ENCODE results near the gene CCDC88C. TPM values are rescaled to one million over a fixed set of nuclear protein-coding genes. Genes with fewer than 3 reads are reported as not detected.
A peak's percentile ranks its signal among the peaks of the same experiment; 100 is the strongest.
"Not testable (repeated sequence)": the region's sequence is repeated elsewhere in the genome, so short reads cannot be mapped to it uniquely, and the experiment has no call there.

CCDC88C gene
- total RNA-seq, 1 donor from 2014 or later: 9.4 TPM

DNA sequence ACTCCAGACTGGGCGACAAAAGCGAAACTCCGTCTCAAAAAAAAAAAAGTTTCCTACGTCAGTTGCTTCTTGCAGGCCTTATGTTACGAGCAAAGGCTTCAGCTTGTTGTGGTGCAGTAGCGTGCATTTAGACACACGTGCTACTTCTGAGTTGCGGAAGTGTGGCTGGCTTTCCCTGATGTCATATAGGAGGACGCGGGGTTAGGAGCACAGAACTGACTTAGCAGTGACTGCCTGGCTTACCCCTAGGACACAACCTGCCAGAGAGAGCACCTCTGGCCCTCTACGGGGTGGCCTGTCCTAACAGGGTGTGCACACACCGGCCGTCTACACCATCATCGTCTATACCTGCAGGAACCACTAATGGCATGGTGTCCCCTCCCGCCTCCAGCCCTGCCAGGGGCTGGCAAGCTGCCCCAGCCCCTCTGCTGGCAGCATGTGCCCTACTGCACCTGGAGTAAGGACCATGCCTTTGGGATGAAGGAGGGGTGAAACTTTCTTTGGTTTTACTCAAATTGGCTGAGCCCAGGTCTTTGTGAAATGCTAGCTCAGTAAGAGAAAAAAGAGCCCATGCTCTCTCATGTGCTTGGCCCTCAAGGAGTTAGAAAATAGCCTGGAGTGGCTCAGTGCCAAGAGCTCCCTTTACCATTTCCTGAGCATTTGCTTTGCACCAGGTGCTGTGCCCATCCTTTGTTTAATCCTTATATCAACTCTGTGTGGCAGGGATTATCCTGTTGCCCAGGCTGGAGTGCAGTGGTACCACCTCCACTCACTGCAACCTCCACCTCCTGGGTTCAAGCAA lies 171.4 kb downstream of the CCDC88C start:
- H3K36me3 ChIP-seq (ENCODE audit: control insufficient read depth in 3 of 3, insufficient read depth in 3 of 3, low read length in 3 of 3): no peaks in the 10 kb centered on the region
- H3K9me3 ChIP-seq (ENCODE audit: control insufficient read depth in 3 of 3, low read length in 3 of 3): no peaks in the 10 kb centered on the region
- peaks cover 0 to 16% (median 0%) of the 10 kb centered on the region in 3 donors for H3K27me3 ChIP-seq (ENCODE audit: control insufficient read depth in 3 of 3, insufficient read depth in 3 of 3, low read length in 3 of 3)
- no peak overlapping the region for H3K27ac ChIP-seq (ENCODE audit: low read depth, low read length)
- no peak overlapping the region for H3K9ac ChIP-seq (ENCODE audit: low read depth in 1 of 3, low read length in 3 of 3)
- H3K4me3 ChIP-seq (ENCODE audit: low read length in 3 of 3): no peak overlapping the region
- peaks cover 8 to 16% (median 13%) of the 10 kb centered on the region in 3 donors for H3K4me1 ChIP-seq (ENCODE audit: control insufficient read depth in 3 of 3, insufficient read depth in 3 of 3, low read length in 3 of 3)

DNA sequence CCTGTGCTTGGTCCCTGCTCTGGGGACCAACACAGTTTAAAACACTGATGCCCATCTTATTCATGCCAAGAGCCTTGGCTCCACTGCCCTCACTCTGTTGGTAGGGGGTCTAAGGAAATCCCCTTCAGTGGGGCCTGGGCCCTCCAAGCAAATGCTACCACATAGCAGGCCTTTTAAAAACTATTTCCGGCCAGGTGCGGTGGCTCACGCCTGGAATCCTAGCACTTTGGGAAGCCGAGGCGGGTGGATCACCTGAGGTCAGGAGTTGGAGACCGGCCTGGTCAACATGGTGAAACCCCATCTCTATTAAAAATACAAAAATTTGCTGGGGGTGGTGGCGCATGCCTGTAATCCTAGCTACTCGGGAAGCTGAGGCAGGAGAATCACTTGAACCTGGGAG lies 172.0 kb downstream of the CCDC88C start:
- H3K27ac ChIP-seq (ENCODE audit: low read depth, low read length); H3K9ac ChIP-seq (ENCODE audit: low read depth in 1 of 3, low read length in 3 of 3); H3K4me3 ChIP-seq (ENCODE audit: low read length in 3 of 3); H3K36me3 ChIP-seq (ENCODE audit: control insufficient read depth in 3 of 3, insufficient read depth in 3 of 3, low read length in 3 of 3); H3K9me3 ChIP-seq (ENCODE audit: control insufficient read depth in 3 of 3, low read length in 3 of 3): not testable (repeated sequence)
- peaks cover 0 to 17% (median 0%) of the 10 kb centered on the region in 3 donors for H3K27me3 ChIP-seq (ENCODE audit: control insufficient read depth in 3 of 3, insufficient read depth in 3 of 3, low read length in 3 of 3)
- peaks cover 8 to 16% (median 13%) of the 10 kb centered on the region in 3 donors for H3K4me1 ChIP-seq (ENCODE audit: control insufficient read depth in 3 of 3, insufficient read depth in 3 of 3, low read length in 3 of 3)

DNA sequence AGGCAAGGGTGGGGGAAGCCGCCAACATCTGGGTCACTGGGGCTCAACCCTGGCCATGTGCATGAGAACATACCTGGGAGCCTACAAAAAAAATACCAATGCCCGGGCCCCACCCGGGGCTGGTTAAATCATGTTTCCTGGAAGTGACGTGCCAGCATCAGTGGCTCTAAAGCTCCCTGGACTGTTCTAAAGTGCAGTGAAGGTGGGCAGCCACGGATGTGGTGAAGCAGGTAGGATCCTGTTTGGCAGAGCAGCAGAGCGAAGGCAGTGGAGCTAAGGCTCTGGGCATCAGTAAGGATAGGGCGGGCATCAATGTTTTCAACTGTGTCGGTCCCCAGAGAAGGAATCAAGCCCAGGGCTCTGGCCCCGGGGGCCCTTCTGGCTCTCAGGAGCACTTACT lies 172.6 kb downstream of the CCDC88C start:
- no peak overlapping the region for H3K4me3 ChIP-seq (ENCODE audit: low read length in 3 of 3)
- no peak overlapping the region for H3K27ac ChIP-seq (ENCODE audit: low read depth, low read length)
- no peak overlapping the region for H3K9ac ChIP-seq (ENCODE audit: low read depth in 1 of 3, low read length in 3 of 3)
- H3K27me3 ChIP-seq (ENCODE audit: control insufficient read depth in 3 of 3, insufficient read depth in 3 of 3, low read length in 3 of 3): peaks cover 0 to 17% (median 0%) of the 10 kb centered on the region in 3 donors
- H3K36me3 ChIP-seq (ENCODE audit: control insufficient read depth in 3 of 3, insufficient read depth in 3 of 3, low read length in 3 of 3): no peaks in the 10 kb centered on the region
- no peaks in the 10 kb centered on the region for H3K9me3 ChIP-seq (ENCODE audit: control insufficient read depth in 3 of 3, low read length in 3 of 3)
- H3K4me1 ChIP-seq (ENCODE audit: control insufficient read depth in 3 of 3, insufficient read depth in 3 of 3, low read length in 3 of 3): peaks cover 8 to 16% (median 13%) of the 10 kb centered on the region in 3 donors

DNA sequence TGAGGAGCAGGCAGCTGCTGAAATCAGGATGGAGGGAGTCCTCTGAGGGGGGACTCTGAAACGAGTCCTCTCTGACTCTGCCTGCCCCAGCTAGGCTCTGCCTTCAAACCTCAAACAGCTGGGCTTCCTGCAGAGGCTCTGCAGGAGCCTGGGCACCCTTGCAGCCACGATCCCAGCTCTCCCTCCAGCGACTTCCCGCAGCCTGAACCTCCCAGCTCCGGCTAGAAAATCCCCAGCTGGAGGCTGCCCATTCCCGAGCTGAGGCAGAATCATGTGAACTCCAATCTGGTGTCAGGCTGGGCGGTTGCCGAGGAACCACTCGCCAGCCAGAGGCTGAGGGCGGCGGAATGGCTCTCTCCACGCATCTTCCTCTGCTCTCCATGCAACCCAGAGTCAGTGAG lies 173.1 kb downstream of the CCDC88C start, which contains the start of gene GPR68:
Gene GPR68, minus strand, starts transcription at position 204 of the 401 bp plus-strand sequence. CDS start 9,654 bp downstream, outside the sequence.
- H3K36me3 ChIP-seq (ENCODE audit: control insufficient read depth in 3 of 3, insufficient read depth in 3 of 3, low read length in 3 of 3): no peaks in the 10 kb centered on the region
- H3K27me3 ChIP-seq (ENCODE audit: control insufficient read depth in 3 of 3, insufficient read depth in 3 of 3, low read length in 3 of 3): peaks cover 0 to 17% (median 0%) of the 10 kb centered on the region in 3 donors
- peak within 1 kb of the TSS in 2 of 3 donors; percentile 22 to 34 for H3K4me3 ChIP-seq (ENCODE audit: low read length in 3 of 3)
- peaks cover 7 to 16% (median 13%) of the 10 kb centered on the region in 3 donors for H3K4me1 ChIP-seq (ENCODE audit: control insufficient read depth in 3 of 3, insufficient read depth in 3 of 3, low read length in 3 of 3)
- H3K9ac ChIP-seq (ENCODE audit: low read depth in 1 of 3, low read length in 3 of 3): no peak within 1 kb of the TSS
- no peak within 1 kb of the TSS for H3K27ac ChIP-seq (ENCODE audit: low read depth, low read length)
- H3K9me3 ChIP-seq (ENCODE audit: control insufficient read depth in 3 of 3, low read length in 3 of 3): no peaks in the 10 kb centered on the region

DNA sequence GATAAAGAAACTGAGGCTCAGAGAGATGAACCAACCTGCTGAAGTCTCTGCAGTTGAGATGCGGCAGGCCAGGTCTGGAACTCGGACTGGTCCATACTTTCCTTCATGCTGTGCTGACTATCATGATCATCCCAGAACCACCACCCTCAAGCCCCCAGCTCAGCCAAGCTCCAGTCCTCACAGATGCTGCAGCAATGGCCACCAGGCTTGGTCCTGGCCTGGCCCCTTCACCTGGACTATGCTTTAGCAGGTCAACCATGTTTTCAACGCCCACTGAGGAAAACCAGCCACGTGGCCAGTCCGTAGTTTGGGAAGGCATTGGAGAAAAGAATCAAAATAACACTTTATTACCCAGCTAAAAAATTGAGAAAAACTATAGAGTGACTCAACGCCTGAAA lies 174.5 kb downstream of the CCDC88C start:
- Histone ChIP-seq H3K36me3 (ENCODE audit: control insufficient read depth in 3 of 3, insufficient read depth in 3 of 3, low read length in 3 of 3) (no peaks in the 10 kb centered on the region), H3K9me3 (ENCODE audit: control insufficient read depth in 3 of 3, low read length in 3 of 3) (no peaks in the 10 kb centered on the region), H3K4me3 (ENCODE audit: low read length in 3 of 3) (no peak overlapping the region), H3K27ac (ENCODE audit: low read depth, low read length) (no peak overlapping the region), H3K9ac (ENCODE audit: low read depth in 1 of 3, low read length in 3 of 3) (no peak overlapping the region), H3K27me3 (ENCODE audit: control insufficient read depth in 3 of 3, insufficient read depth in 3 of 3, low read length in 3 of 3) (peaks cover 0 to 17% (median 0%) of the 10 kb centered on the region in 3 donors), H3K4me1 (ENCODE audit: control insufficient read depth in 3 of 3, insufficient read depth in 3 of 3, low read length in 3 of 3) (peaks cover 7 to 16% (median 13%) of the 10 kb centered on the region in 3 donors)

DNA sequence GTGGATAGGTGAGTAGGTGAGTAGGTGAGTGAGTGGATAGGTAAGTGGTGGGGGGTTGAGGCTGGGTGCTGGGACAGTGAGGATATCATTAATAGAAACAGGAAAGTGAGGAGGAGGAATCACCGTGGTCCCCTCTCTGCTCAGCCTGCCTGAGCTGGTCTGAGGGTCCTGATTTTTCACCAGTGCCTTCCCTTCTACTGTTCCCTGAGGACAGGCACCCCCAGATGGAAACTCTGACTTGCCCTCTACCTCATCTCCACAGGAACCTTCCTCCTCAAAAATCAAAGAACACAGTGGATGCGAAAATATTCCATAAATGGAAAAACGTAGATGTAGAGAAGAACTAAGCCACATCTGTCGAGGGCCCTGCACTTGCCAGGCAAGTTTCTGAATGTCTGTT lies 175.0 kb downstream of the CCDC88C start:
- no peak overlapping the region for H3K4me3 ChIP-seq (ENCODE audit: low read length in 3 of 3)
- H3K36me3 ChIP-seq (ENCODE audit: control insufficient read depth in 3 of 3, insufficient read depth in 3 of 3, low read length in 3 of 3): no peaks in the 10 kb centered on the region
- no peak overlapping the region for H3K27ac ChIP-seq (ENCODE audit: low read depth, low read length)
- H3K9ac ChIP-seq (ENCODE audit: low read depth in 1 of 3, low read length in 3 of 3): no peak overlapping the region
- peaks cover 0 to 17% (median 0%) of the 10 kb centered on the region in 3 donors for H3K27me3 ChIP-seq (ENCODE audit: control insufficient read depth in 3 of 3, insufficient read depth in 3 of 3, low read length in 3 of 3)
- H3K4me1 ChIP-seq (ENCODE audit: control insufficient read depth in 3 of 3, insufficient read depth in 3 of 3, low read length in 3 of 3): peaks cover 7 to 16% (median 13%) of the 10 kb centered on the region in 3 donors
- H3K9me3 ChIP-seq (ENCODE audit: control insufficient read depth in 3 of 3, low read length in 3 of 3): no peaks in the 10 kb centered on the region

DNA sequence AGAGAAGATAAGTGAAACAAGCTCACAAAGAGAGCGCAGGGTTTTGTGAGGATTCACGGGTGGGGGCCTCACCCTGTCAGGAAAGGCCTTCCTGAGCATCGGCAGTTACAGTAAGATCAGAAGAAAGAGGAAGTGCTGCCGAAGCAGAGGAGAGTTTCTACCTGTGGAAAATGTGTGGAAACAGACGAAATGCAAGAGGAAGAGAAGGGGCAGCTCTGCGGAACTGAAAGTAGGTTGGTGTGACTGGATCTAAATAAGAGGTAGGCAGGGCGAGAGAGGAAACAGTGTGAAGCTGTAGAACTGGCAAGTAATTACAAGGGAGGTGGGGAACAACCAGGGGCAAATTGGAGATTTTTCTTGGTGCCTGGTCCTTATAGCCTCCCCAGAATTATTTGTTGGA lies 175.8 kb downstream of the CCDC88C start:
- Histone ChIP-seq H3K9me3 (ENCODE audit: control insufficient read depth in 3 of 3, low read length in 3 of 3) (no peaks in the 10 kb centered on the region), H3K9ac (ENCODE audit: low read depth in 1 of 3, low read length in 3 of 3) (no peak overlapping the region), H3K27me3 (ENCODE audit: control insufficient read depth in 3 of 3, insufficient read depth in 3 of 3, low read length in 3 of 3) (peaks cover 0 to 17% (median 0%) of the 10 kb centered on the region in 3 donors), H3K4me3 (ENCODE audit: low read length in 3 of 3) (no peak overlapping the region), H3K27ac (ENCODE audit: low read depth, low read length) (no peak overlapping the region), H3K36me3 (ENCODE audit: control insufficient read depth in 3 of 3, insufficient read depth in 3 of 3, low read length in 3 of 3) (no peaks in the 10 kb centered on the region), H3K4me1 (ENCODE audit: control insufficient read depth in 3 of 3, insufficient read depth in 3 of 3, low read length in 3 of 3) (peaks cover 7 to 16% (median 13%) of the 10 kb centered on the region in 3 donors)

DNA sequence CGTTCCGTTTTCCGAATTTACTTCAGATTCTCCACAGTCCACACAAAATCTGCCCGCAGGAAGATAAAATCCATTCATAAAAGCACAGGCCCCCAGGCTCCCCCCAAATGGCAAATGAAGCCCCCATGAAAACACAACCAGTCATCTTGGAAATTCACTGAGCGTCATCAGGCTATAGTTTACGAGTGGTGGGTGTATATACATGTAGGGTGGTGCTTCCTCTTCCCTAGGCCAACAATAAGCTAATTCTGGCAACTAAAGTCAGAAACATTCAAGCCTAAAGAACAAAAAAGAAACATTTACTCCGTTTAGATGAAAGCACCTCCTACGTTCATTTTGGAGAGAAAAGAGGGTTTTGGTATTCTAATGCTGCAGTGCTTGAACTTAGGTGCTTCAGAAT lies 179.0 kb downstream of the CCDC88C start:
- no peak overlapping the region for H3K9ac ChIP-seq (ENCODE audit: low read depth in 1 of 3, low read length in 3 of 3)
- H3K36me3 ChIP-seq (ENCODE audit: control insufficient read depth in 3 of 3, insufficient read depth in 3 of 3, low read length in 3 of 3): no peaks in the 10 kb centered on the region
- H3K9me3 ChIP-seq (ENCODE audit: control insufficient read depth in 3 of 3, low read length in 3 of 3): peaks cover 0 to 2% (median 0%) of the 10 kb centered on the region in 3 donors
- peaks cover 3 to 9% (median 7%) of the 10 kb centered on the region in 3 donors for H3K4me1 ChIP-seq (ENCODE audit: control insufficient read depth in 3 of 3, insufficient read depth in 3 of 3, low read length in 3 of 3)
- H3K4me3 ChIP-seq (ENCODE audit: low read length in 3 of 3): no peak overlapping the region
- no peak overlapping the region for H3K27ac ChIP-seq (ENCODE audit: low read depth, low read length)
- peaks cover 0 to 5% (median 0%) of the 10 kb centered on the region in 3 donors for H3K27me3 ChIP-seq (ENCODE audit: control insufficient read depth in 3 of 3, insufficient read depth in 3 of 3, low read length in 3 of 3)

DNA sequence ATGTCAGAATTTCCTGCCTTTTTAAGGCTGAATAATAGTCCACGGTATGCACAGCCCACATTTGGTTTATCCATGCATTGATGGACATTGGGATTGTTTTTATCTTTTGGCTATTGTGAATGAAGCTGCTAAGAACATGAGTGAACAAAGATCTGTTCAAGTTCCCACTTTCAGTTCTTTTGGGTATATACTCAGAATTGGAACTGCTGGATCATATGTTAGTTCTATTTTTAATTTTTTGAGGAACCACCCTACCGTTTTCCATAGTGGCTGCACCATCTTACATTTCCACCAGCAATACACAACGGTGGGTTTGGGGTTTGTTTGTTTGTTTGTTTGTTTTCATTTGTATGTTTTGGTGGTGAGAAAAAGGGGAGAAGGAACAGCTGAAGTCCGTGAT lies 179.5 kb downstream of the CCDC88C start:
- Histone ChIP-seq H3K4me1 (ENCODE audit: control insufficient read depth in 3 of 3, insufficient read depth in 3 of 3, low read length in 3 of 3) (peaks cover 0 to 8% (median 3%) of the 10 kb centered on the region in 3 donors), H3K9me3 (ENCODE audit: control insufficient read depth in 3 of 3, low read length in 3 of 3) (peaks cover 0 to 2% (median 0%) of the 10 kb centered on the region in 3 donors), H3K9ac (ENCODE audit: low read depth in 1 of 3, low read length in 3 of 3) (no peak overlapping the region), H3K4me3 (ENCODE audit: low read length in 3 of 3) (no peak overlapping the region), H3K27ac (ENCODE audit: low read depth, low read length) (no peak overlapping the region), H3K27me3 (ENCODE audit: control insufficient read depth in 3 of 3, insufficient read depth in 3 of 3, low read length in 3 of 3) (peaks cover 0 to 4% (median 0%) of the 10 kb centered on the region in 3 donors), H3K36me3 (ENCODE audit: control insufficient read depth in 3 of 3, insufficient read depth in 3 of 3, low read length in 3 of 3) (no peaks in the 10 kb centered on the region)

DNA sequence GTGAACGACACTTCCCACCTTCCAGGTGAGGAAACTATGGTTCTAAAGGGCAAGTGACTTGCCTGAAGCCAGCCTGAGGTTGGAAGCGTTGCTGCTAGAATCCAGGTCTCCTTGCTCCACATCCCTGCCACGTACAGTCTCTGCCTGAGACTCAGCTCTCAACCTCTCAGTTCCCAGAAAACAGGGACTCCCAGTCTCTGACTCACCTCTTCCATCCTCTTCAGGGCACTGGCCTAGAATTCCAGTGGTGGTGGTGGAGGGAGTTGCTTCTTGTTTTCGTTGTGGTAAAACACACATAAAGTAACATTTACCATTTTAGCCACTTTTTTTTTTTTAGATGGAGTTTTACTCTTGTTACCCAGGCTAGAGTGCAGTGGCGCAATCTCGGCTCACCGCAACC lies 180.4 kb downstream of the CCDC88C start:
- no peaks in the 10 kb centered on the region for H3K36me3 ChIP-seq (ENCODE audit: control insufficient read depth in 3 of 3, insufficient read depth in 3 of 3, low read length in 3 of 3)
- peaks cover 0 to 2% (median 0%) of the 10 kb centered on the region in 3 donors for H3K27me3 ChIP-seq (ENCODE audit: control insufficient read depth in 3 of 3, insufficient read depth in 3 of 3, low read length in 3 of 3)
- no peak overlapping the region for H3K4me3 ChIP-seq (ENCODE audit: low read length in 3 of 3)
- no peak overlapping the region for H3K9ac ChIP-seq (ENCODE audit: low read depth in 1 of 3, low read length in 3 of 3)
- H3K9me3 ChIP-seq (ENCODE audit: control insufficient read depth in 3 of 3, low read length in 3 of 3): peaks cover 0 to 2% (median 0%) of the 10 kb centered on the region in 3 donors
- peaks cover 0 to 6% (median 2%) of the 10 kb centered on the region in 3 donors for H3K4me1 ChIP-seq (ENCODE audit: control insufficient read depth in 3 of 3, insufficient read depth in 3 of 3, low read length in 3 of 3)
- no peak overlapping the region for H3K27ac ChIP-seq (ENCODE audit: low read depth, low read length)
